Left ventricle myocardium inferior (tissue), 1 donor: ENCODE data around the gene PRG2. TPM values are rescaled to one million over a fixed set of nuclear protein-coding genes. Genes with fewer than 3 reads are reported as not detected.
A peak's percentile ranks its signal among the peaks of the same experiment; 100 is the strongest.

ENCODE experiments used
- DNase-seq: peaks from one replicate; pipeline ENCODE4 v3.0.0-alpha.2; 2020
- H3K27ac ChIP-seq: fragments of 200-600 bp; replicated peaks from 2 replicates; pipeline ENCODE4 v1.8.0; 2021
- H3K27me3 ChIP-seq: fragments of 200-600 bp; 2 replicates; pipeline ENCODE4 v1.8.0; 2021; ENCODE audit warnings: low read depth
- H3K36me3 ChIP-seq: fragments of 200-600 bp; 2 replicates; pipeline ENCODE4 v1.8.0; 2021
- H3K4me1 ChIP-seq: fragments of 200-600 bp; 2 replicates; pipeline ENCODE4 v1.8.0; 2021
- H3K4me3 ChIP-seq: fragments of 200-600 bp; 2 replicates; pipeline ENCODE4 v1.8.0; 2021; ENCODE audit warnings: mild to moderate bottlenecking, moderate library complexity
- H3K9me3 ChIP-seq: fragments of 200-600 bp; replicated peaks from 2 replicates; pipeline ENCODE4 v1.8.0; 2021
- intact Hi-C: fragments of 100-400 bp; cut with micrococcal nuclease; formaldehyde crosslinking; loops from one replicate; pipeline ENCODE4 v1.11.0; 2022
- total RNA-seq: library from RNA; stranded (reverse); fragmentation: NEBNext Ultra II Directional; extraction: Animal tissue kit (Norgen Biotek cat#: 25700); gene quantifications from one replicate; pipeline ENCODE4 v1.2.1, GENCODE V29; 2021
- TF ChIP-seq, protein P1 (sequence below): fragments of 200-600 bp; IDR thresholded peaks from 2 replicates; pipeline ENCODE4 v1.8.0; 2021; ENCODE audit warnings: antibody characterized with exemption, mild to moderate bottlenecking, borderline replicate concordance
- donor health status: DM: no; HTN: yes; CAD: no; lungs with severe emphysema.

The PRG2 gene
- total RNA-seq, 1 donor from 2014 or later, result not detected

DNA sequence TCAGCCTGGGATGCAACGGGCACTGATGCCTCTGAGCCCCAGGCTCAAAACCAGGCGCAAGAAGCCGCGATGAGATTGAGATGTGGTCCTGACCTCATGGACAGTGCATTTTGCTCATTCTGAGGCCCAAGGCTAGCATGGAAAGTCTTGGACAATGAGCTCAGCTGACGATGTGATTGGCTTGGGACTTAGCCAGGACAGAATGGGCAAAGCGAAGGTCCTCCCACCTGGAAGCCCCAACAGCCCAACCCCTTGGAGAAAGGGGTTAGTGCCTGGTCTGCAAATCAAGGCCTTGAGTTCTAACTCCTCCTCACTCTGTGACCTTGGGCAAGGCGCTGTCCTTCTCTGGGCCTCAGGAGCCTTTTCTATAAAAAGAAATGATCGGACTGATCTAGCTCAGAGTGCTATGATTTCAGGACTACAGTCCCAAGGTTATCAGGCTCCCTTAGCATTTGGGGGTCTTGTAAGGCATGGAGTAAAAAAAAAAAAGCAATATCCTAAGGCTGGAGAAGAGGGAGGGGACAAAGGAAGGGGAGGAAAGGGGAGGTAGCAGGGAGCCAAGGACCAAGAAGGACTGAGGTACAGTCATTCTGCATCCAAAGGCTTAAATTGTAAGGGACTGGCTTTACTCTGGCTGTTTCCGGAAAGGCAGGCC, 33.8 kb upstream of the PRG2 start:
- H3K36me3 ChIP-seq, result peaks cover 38% of the 10 kb centered on the region
- intact Hi-C loops, result no loop called here
- TF ChIP-seq, protein P1, sequence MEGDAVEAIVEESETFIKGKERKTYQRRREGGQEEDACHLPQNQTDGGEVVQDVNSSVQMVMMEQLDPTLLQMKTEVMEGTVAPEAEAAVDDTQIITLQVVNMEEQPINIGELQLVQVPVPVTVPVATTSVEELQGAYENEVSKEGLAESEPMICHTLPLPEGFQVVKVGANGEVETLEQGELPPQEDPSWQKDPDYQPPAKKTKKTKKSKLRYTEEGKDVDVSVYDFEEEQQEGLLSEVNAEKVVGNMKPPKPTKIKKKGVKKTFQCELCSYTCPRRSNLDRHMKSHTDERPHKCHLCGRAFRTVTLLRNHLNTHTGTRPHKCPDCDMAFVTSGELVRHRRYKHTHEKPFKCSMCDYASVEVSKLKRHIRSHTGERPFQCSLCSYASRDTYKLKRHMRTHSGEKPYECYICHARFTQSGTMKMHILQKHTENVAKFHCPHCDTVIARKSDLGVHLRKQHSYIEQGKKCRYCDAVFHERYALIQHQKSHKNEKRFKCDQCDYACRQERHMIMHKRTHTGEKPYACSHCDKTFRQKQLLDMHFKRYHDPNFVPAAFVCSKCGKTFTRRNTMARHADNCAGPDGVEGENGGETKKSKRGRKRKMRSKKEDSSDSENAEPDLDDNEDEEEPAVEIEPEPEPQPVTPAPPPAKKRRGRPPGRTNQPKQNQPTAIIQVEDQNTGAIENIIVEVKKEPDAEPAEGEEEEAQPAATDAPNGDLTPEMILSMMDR, result no peak
- no peaks in the 10 kb centered on the region for H3K9me3 ChIP-seq
- peak overlapping the region; percentile 96 for H3K27ac ChIP-seq
- no peak for DNase-seq
- peak overlapping the region; percentile 72 for H3K4me3 ChIP-seq
- peaks cover 72% of the 10 kb centered on the region for H3K4me1 ChIP-seq
- no peaks in the 10 kb centered on the region for H3K27me3 ChIP-seq

- TF ChIP-seq, protein P1, result no peak
- intact Hi-C loops, result no loop called here
Measured at GRCh38 chr11:57422669-57423068, 32.2 kb upstream of the PRG2 start.

GRCh38 chr11:57421805-57422204, 31.4 kb upstream of the PRG2 start:
- intact Hi-C loops, result no loop called here
- no peak for DNase-seq
- no peak overlapping the region for H3K4me3 ChIP-seq
- H3K27ac ChIP-seq, result no peak overlapping the region
- no peaks in the 10 kb centered on the region for H3K27me3 ChIP-seq
- TF ChIP-seq, protein P1, result no peak
- peaks cover 56% of the 10 kb centered on the region for H3K36me3 ChIP-seq
- no peaks in the 10 kb centered on the region for H3K9me3 ChIP-seq
- peaks cover 59% of the 10 kb centered on the region for H3K4me1 ChIP-seq

More at GRCh38 chr11:57422669-57423068, 32.2 kb upstream of the PRG2 start:
- Histone ChIP-seq H3K27me3 (no peaks in the 10 kb centered on the region), H3K9me3 (no peaks in the 10 kb centered on the region), H3K4me1 (peaks cover 59% of the 10 kb centered on the region), H3K4me3 (no peak overlapping the region), H3K27ac (no peak overlapping the region), H3K36me3 (peaks cover 47% of the 10 kb centered on the region)
- DNase-seq, result no peak

DNA sequence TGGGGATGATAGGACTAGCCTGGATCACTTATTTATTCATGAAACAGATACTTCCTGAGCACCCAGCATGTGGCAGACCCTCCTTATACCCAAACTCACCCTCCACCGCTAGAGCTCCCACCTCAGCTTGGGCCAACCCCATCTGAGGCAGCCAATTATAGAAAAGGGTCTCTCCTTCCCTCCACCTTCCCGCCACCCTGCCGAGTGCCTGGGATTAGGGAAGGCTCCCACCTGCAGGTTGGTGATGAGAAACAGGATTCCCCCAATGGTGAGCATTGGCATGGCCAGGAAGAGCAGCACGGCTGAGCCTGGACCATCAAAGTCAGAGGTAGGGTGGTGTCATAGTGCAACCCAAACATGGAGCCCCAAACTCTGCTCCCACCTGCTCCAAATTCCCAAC, 30.6 kb upstream of the PRG2 start:
- Histone ChIP-seq H3K27ac (no peak overlapping the region), H3K4me3 (no peak overlapping the region), H3K27me3 (no peaks in the 10 kb centered on the region), H3K4me1 (peaks cover 58% of the 10 kb centered on the region), H3K9me3 (no peaks in the 10 kb centered on the region), H3K36me3 (peaks cover 63% of the 10 kb centered on the region)
- intact Hi-C loops, result no loop called here
- TF ChIP-seq, protein P1, result no peak
- DNase-seq, result no peak

GRCh38 chr11:57419146-57419545, 28.7 kb upstream of the PRG2 start:
- intact Hi-C loops, result no loop called here
- no peaks in the 10 kb centered on the region for H3K27me3 ChIP-seq
- TF ChIP-seq, protein P1, result no peak
- no peak for DNase-seq
- peaks cover 39% of the 10 kb centered on the region for H3K4me1 ChIP-seq
- H3K36me3 ChIP-seq, result peaks cover 81% of the 10 kb centered on the region
- no peak overlapping the region for H3K27ac ChIP-seq
- H3K9me3 ChIP-seq, result no peaks in the 10 kb centered on the region
- H3K4me3 ChIP-seq, result no peak overlapping the region
